ENCODE results near the gene RCCD1. TPM values are rescaled to one million over a fixed set of nuclear protein-coding genes. Genes with fewer than 3 reads are reported as not detected.

RCCD1 gene
- total and polyA plus RNA-seq, 12 donors: 5.5 to 11.8 (median 7.6) TPM

DNA sequence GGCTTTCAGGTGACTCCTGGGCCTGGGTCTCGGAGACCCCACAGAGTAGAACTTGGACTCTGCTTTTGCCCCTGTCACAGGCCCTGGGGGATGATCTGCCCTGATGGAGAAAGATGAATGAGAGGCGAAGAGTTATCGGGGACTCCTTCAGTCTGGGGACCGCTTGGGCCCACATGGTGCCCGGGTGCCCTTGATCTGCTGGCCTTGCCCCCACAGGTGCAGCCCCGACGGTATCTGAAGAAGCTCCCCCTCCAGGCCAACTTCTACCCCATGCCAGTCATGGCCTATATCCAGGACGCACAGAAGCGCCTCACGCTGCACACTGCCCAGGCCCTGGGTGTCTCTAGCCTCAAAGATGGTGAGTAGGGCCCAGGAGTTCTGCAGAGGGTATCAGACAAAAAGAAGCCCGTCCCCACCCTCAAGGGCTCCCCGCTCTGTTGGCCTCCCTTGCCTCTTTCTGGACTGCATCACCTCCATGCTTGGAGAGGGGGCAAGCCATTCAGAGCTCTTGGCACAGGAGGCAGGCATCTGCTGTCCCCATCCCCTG is 41.2 kb upstream of the RCCD1 start:
- ATAC-seq (no peak), DNase-seq (no peak)
- 94 to 96% methylated on average over 12 of the region's 12 CpGs for WGBS, 2 donors
- TF ChIP-seq, protein P1, sequence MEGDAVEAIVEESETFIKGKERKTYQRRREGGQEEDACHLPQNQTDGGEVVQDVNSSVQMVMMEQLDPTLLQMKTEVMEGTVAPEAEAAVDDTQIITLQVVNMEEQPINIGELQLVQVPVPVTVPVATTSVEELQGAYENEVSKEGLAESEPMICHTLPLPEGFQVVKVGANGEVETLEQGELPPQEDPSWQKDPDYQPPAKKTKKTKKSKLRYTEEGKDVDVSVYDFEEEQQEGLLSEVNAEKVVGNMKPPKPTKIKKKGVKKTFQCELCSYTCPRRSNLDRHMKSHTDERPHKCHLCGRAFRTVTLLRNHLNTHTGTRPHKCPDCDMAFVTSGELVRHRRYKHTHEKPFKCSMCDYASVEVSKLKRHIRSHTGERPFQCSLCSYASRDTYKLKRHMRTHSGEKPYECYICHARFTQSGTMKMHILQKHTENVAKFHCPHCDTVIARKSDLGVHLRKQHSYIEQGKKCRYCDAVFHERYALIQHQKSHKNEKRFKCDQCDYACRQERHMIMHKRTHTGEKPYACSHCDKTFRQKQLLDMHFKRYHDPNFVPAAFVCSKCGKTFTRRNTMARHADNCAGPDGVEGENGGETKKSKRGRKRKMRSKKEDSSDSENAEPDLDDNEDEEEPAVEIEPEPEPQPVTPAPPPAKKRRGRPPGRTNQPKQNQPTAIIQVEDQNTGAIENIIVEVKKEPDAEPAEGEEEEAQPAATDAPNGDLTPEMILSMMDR (IDR thresholded peaks at IDR 0.05): no peak
- Histone ChIP-seq H3K36me3 (peaks cover 0 to 100% (median 81%) of the 10 kb centered on the region in 9 donors), H3K4me1 (peaks cover 3 to 47% (median 26%) of the 10 kb centered on the region in 9 donors), H3K4me3 (no peak overlapping the region), H3K9me3 (no peaks in the 10 kb centered on the region), H3K27ac (peak overlapping the region in 2 of 10 donors; percentile 24 to 85), H3K27me3 (no peaks in the 10 kb centered on the region)
- intact Hi-C loops (cut with DNase I): no loop called here

DNA sequence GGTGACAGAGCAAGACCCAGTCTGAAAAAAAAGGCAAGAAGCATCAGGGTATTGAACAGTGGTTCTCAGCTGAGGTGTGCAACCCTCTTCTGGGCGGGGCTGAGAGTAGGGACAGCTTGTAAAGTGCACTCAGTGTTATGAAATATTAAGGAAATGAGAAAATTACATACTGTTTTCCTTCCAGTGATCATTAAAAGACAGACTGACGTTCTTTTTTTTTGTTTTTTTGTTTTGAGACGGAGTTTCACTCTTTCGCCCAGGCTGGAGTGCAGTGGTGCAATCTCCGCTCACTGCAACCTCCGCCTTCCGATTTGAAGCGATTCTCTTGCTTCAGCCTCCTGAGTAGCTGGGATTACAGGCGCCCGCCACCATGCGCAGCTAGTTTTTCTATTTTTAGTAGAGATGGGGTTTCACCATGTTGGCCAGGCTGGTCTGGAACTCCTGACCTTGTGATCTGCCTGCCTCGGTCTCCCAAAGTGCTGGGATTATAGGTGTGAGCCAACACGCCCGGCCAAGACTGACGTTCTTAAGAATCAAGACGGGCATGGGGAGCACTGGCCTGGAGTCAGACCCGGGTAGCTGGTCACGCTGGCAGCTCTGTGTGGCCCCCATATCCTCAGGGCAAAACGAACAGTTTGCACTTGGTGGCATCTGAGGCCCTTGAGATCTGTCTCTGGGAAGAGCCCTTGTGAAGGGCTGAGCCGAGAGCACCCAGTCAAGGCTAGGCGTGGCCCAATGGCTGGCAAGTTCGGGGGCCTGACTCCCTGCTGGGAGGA is 40.2 kb upstream of the RCCD1 start:
- H3K36me3 ChIP-seq: peaks cover 0 to 100% (median 84%) of the 10 kb centered on the region in 9 donors
- H3K27me3 ChIP-seq: no peaks in the 10 kb centered on the region
- DNase-seq: no peak
- no peak overlapping the region for H3K4me3 ChIP-seq
- TF ChIP-seq, protein P1 (IDR thresholded peaks at IDR 0.05): no peak
- H3K4me1 ChIP-seq: peaks cover 3 to 42% (median 23%) of the 10 kb centered on the region in 9 donors
- H3K9me3 ChIP-seq: no peaks in the 10 kb centered on the region
- intact Hi-C loops (cut with DNase I): no loop called here
- H3K27ac ChIP-seq: peak overlapping the region in 9 of 10 donors; percentile 64 to 90 (median 80)
- 90 to 93% methylated on average over 22 of the region's 22 CpGs for WGBS, 2 donors
- ATAC-seq: no peak

DNA sequence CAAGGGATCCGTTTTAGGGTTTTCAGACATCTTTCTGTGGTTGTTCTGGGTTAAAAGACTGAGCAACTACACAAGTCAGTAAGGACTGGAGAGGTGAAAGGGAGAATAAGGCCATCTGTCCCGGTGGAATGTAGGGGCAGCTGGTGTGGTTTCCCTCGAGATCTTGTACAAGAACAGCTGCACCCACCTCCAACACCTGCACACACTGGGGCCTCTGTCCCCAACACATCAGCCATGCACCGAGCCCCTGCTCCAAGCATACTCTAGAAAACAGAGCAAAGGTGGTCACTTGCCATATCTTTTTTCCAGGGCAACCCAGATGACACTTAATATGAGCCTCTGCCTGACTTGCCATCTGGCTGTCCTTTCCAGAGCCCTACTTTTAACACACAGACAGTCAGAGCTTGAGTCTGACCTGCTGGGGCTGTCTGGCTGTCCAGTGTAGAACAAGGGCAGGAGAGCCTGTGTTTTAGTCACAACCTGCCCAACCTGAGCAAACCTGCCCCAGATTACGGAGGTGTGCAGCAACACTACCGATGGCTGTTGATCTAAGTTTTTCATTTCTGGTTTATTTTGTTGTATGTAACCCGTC is 39.4 kb upstream of the RCCD1 start:
- Histone ChIP-seq H3K27ac (peak overlapping the region in 9 of 10 donors; percentile 64 to 90 (median 80)), H3K9me3 (no peaks in the 10 kb centered on the region), H3K27me3 (no peaks in the 10 kb centered on the region), H3K4me3 (no peak overlapping the region), H3K36me3 (peaks cover 0 to 100% (median 85%) of the 10 kb centered on the region in 9 donors), H3K4me1 (peaks cover 3 to 42% (median 24%) of the 10 kb centered on the region in 9 donors)
- DNase-seq: no peak
- peak in 5 of 8 donors; percentile 2 to 26 (median 13) for ATAC-seq
- intact Hi-C loops (cut with DNase I): no loop called here
- TF ChIP-seq, protein P1 (IDR thresholded peaks at IDR 0.05): no peak
- 75 to 81% methylated on average over 7 of the region's 7 CpGs for WGBS, 2 donors

DNA sequence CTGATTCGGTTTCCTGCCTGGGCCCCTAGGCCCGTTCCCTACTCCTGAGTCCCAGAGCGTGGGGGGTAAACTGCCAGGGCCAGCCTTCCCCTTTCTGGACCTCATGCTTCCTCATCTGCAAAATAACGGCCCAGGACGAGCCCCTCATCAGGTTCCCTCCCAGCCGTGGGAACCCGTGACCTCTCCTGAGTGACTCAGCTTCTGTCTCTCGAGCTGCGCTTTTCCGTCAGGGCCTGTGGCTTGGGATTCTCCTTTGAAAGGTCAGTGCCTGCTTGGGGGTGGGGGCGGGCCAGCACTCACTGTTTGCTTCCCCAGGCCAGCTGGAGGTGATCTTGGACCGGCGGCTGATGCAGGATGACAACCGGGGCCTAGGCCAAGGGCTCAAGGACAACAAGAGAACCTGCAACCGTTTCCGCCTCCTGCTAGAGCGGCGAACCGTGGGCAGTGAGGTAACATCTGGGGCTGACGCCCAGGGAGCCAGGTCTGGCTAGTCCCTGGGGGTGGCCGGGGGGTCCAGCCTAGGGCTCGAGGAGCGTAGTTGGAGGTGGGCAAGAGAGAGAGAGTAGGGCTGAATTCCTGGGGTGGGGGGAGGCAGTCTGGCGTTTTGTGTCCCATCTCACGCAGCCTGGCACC is 38.8 kb upstream of the RCCD1 start:
- no peaks in the 10 kb centered on the region for H3K27me3 ChIP-seq
- DNase-seq: peak; percentile 50 to 71
- TF ChIP-seq, protein P1 (IDR thresholded peaks at IDR 0.05): no peak
- peaks cover 0 to 100% (median 83%) of the 10 kb centered on the region in 9 donors for H3K36me3 ChIP-seq
- peak overlapping the region in 9 of 10 donors; percentile 64 to 90 (median 80) for H3K27ac ChIP-seq
- intact Hi-C loops (cut with DNase I): no loop called here
- ATAC-seq: peak; percentile 50 to 82 (median 70)
- peaks cover 3 to 42% (median 26%) of the 10 kb centered on the region in 9 donors for H3K4me1 ChIP-seq
- 73 to 77% methylated on average over 25 of the region's 25 CpGs for WGBS, 2 donors
- no peaks in the 10 kb centered on the region for H3K9me3 ChIP-seq
- H3K4me3 ChIP-seq: peak overlapping the region in 3 of 10 donors; percentile 8 to 38 (median 11)
